M059J (cell line): ENCODE measurements around the gene VPS18. TPM values are rescaled to one million over a fixed set of nuclear protein-coding genes. Genes with fewer than 3 reads are reported as not detected.

Experiments used
- total RNA-seq: library from RNA; depleted of rRNA; stranded (reverse); fragments of >200 nt; shearing (Covaris generic); gene quantifications from 2 replicates; pipeline ENCODE4 v1.2.3, GENCODE V29; 2014; rRNA removed

Gene VPS18
- total RNA-seq, 1 experiment from 2014 or later, result 29.9 TPM

Other genes starting within 250 kb of the VPS18 start
- gene RAD51, start 199.3 kb upstream of the VPS18 start, total RNA-seq, result 7.7 and 10.5 TPM in 2 replicates
- 13.5 and 19.2 TPM in 2 replicates for gene RMDN3, start 139.2 kb upstream of the VPS18 start, total RNA-seq
- 42.0 and 45.9 TPM in 2 replicates for gene GCHFR, start 130.4 kb upstream of the VPS18 start, total RNA-seq
- 0.05 and 0.49 TPM in 2 replicates for gene C15orf62, start 124.5 kb upstream of the VPS18 start, total RNA-seq
- gene ZFYVE19, start 87.4 kb upstream of the VPS18 start, total RNA-seq, result 45.9 and 60.7 TPM in 2 replicates
- 26.1 and 31.5 TPM in 2 replicates for gene DNAJC17, start 87.0 kb upstream of the VPS18 start, total RNA-seq
- gene PPP1R14D, start 65.7 kb upstream of the VPS18 start, total RNA-seq, result not detected in 2 replicates
- gene SPINT1, start 50.4 kb upstream of the VPS18 start, total RNA-seq, result 8.3 and 15.5 TPM in 2 replicates
- gene RHOV, start 20.2 kb upstream of the VPS18 start, total RNA-seq, result 0.12 TPM in 1 of 2 replicates, not detected in the other
- gene DLL4, start 34.9 kb downstream of the VPS18 start, total RNA-seq, result 0.10 TPM in 1 of 2 replicates, not detected in the other
- gene CHAC1, start 59.0 kb downstream of the VPS18 start, total RNA-seq, result 2.6 and 7.4 TPM in 2 replicates
- 9.0 and 18.9 TPM in 2 replicates for gene INO80, start 221.8 kb downstream of the VPS18 start, total RNA-seq